ENCODE measurements around the gene NKX6-2. TPM values are rescaled to one million over a fixed set of nuclear protein-coding genes. Genes with fewer than 3 reads are reported as not detected.

The NKX6-2 gene
- total RNA-seq, 1 donor from 2014 or later, result not detected

GRCh38 chr10:132735341-132735775 is 50.6 kb downstream of the NKX6-2 start:
- no peaks in the 10 kb centered on the region for H3K36me3 ChIP-seq
- DNase-seq (ENCODE audit: low spot score), result no peak
- Mint-ChIP-seq H3K9me3 (peaks cover 2% of the 10 kb centered on the region), H3K4me1 (peaks cover 3% of the 10 kb centered on the region), H3K36me3 (peaks cover 2% of the 10 kb centered on the region), H3K27ac (no peak overlapping the region), H3K4me3 (no peak overlapping the region), H3K27me3 (ENCODE audit: insufficient read depth, low read depth) (peaks cover 33% of the 10 kb centered on the region)
- no peak overlapping the region for H3K27ac ChIP-seq
- H3K9ac ChIP-seq, result no peak overlapping the region
- no peak overlapping the region for H3K4me3 ChIP-seq
- no peaks in the 10 kb centered on the region for H3K9me3 ChIP-seq (ENCODE audit: low read depth)
- H3K27me3 ChIP-seq, result peaks cover 7% of the 10 kb centered on the region
- peaks cover 44% of the 10 kb centered on the region for H4K20me1 ChIP-seq (ENCODE audit: low read depth)
- H2AFZ ChIP-seq (replicated peaks), result no peak overlapping the region
- H3K79me2 ChIP-seq (ENCODE audit: low read depth), result no peaks in the 10 kb centered on the region
- H3K4me1 ChIP-seq, result no peaks in the 10 kb centered on the region
- H3K4me2 ChIP-seq, result no peak overlapping the region
- TF ChIP-seq CTCF (IDR thresholded peaks at IDR 0.05), result no peak
- no peak for TF ChIP-seq EZH2phosphoT487 (IDR thresholded peaks at IDR 0.05)
- no peak for TF ChIP-seq EZH2 (IDR thresholded peaks at IDR 0.05)
- H3F3A ChIP-seq (ENCODE audit: low read depth), result no peaks in the 10 kb centered on the region

- no peak overlapping the region for H3K9ac ChIP-seq
- no peaks in the 10 kb centered on the region for H3F3A ChIP-seq (ENCODE audit: low read depth)
- H3K79me2 ChIP-seq (ENCODE audit: low read depth), result no peaks in the 10 kb centered on the region
- no peaks in the 10 kb centered on the region for H3K27me3 ChIP-seq
- no peak for TF ChIP-seq EZH2 (IDR thresholded peaks at IDR 0.05)
- no peak for TF ChIP-seq CTCF (IDR thresholded peaks at IDR 0.05)
- no peak for TF ChIP-seq EZH2phosphoT487 (IDR thresholded peaks at IDR 0.05)
- no peak overlapping the region for H3K4me2 ChIP-seq
- H3K4me1 ChIP-seq, result no peaks in the 10 kb centered on the region
- H3K36me3 ChIP-seq, result no peaks in the 10 kb centered on the region
- H2AFZ ChIP-seq (replicated peaks), result no peak overlapping the region
- no peak for DNase-seq (ENCODE audit: low spot score)
- peaks cover 22% of the 10 kb centered on the region for H3K27me3 Mint-ChIP-seq (ENCODE audit: insufficient read depth, low read depth)
- no peak overlapping the region for H3K27ac ChIP-seq
- H3K27ac Mint-ChIP-seq, result no peak overlapping the region
- H3K9me3 ChIP-seq (ENCODE audit: low read depth), result no peaks in the 10 kb centered on the region
- peaks cover 3% of the 10 kb centered on the region for H3K4me1 Mint-ChIP-seq
- no peak overlapping the region for H3K4me3 Mint-ChIP-seq
- H3K36me3 Mint-ChIP-seq, result peaks cover 2% of the 10 kb centered on the region
- H3K4me3 ChIP-seq, result no peak overlapping the region
- peaks cover 52% of the 10 kb centered on the region for H4K20me1 ChIP-seq (ENCODE audit: low read depth)
- no peaks in the 10 kb centered on the region for H3K9me3 Mint-ChIP-seq
Measured at GRCh38 chr10:132733926-132734325, 52.0 kb downstream of the NKX6-2 start.

Other genes with a start within 250 kb of the NKX6-2 start
- 14.2 and 21.3 TPM in 2 replicates for gene INPP5A, start 248.4 kb downstream of the NKX6-2 start, total RNA-seq (ENCODE audit: low replicate concordance)
- 1.6 and 4.6 TPM in 2 replicates for gene CFAP46, start 156.4 kb upstream of the NKX6-2 start, total RNA-seq (ENCODE audit: low replicate concordance)

Data from neural progenitor cell (in vitro differentiated cells).